GM21825 (cell line): ENCODE measurements around the gene TBC1D4.
"Not testable (repeated sequence)": the region's sequence is repeated elsewhere in the genome, so short reads cannot be mapped to it uniquely, and the experiment has no call there.

Experiments used
- ATAC-seq: cut with Tn5 transposase; IDR thresholded peaks from one replicate; pipeline ENCODE4 v1.9.1; 2021; ENCODE audit warnings: mild to moderate bottlenecking, moderate library complexity; ENCODE audit not compliant: unreplicated experiment

TBC1D4 gene

GRCh38 chr13:75299246-75299645 is 182.7 kb downstream of the TBC1D4 start:
- ATAC-seq: no peak

GRCh38 chr13:75296641-75297040 is 185.3 kb downstream of the TBC1D4 start:
- ATAC-seq: no peak

- no peak for ATAC-seq
These were observed 186.8 kb downstream of the TBC1D4 start for GRCh38 chr13:75295201-75295600.

- peak; percentile 52 for ATAC-seq
These were observed 187.9 kb downstream of the TBC1D4 start for GRCh38 chr13:75294110-75294509.

GRCh38 chr13:75285310-75285709 is 196.7 kb downstream of the TBC1D4 start:
- peak; percentile 51 for ATAC-seq

- ATAC-seq: no peak
These were observed 202.1 kb downstream of the TBC1D4 start for GRCh38 chr13:75279834-75280369.

GRCh38 chr13:75273695-75274094 is 208.3 kb downstream of the TBC1D4 start:
- ATAC-seq: not testable (repeated sequence)

GRCh38 chr13:75271846-75272245 is 210.1 kb downstream of the TBC1D4 start:
- no peak for ATAC-seq

- ATAC-seq: not testable (repeated sequence)
These were observed 213.5 kb downstream of the TBC1D4 start for GRCh38 chr13:75268481-75268880.

GRCh38 chr13:75264611-75265010 is 217.4 kb downstream of the TBC1D4 start:
- no peak for ATAC-seq

- ATAC-seq: no peak
These were observed 218.1 kb downstream of the TBC1D4 start for GRCh38 chr13:75263741-75264407.

- ATAC-seq: no peak
These were observed 223.7 kb downstream of the TBC1D4 start for GRCh38 chr13:75258159-75258782.

- no peak for ATAC-seq
These were observed 225.0 kb downstream of the TBC1D4 start for GRCh38 chr13:75256922-75257321.

GRCh38 chr13:75255653-75256052 is 226.3 kb downstream of the TBC1D4 start:
- no peak for ATAC-seq

- ATAC-seq: no peak
These were observed 226.8 kb downstream of the TBC1D4 start for GRCh38 chr13:75255147-75255546.

GRCh38 chr13:75251188-75251587 is 230.8 kb downstream of the TBC1D4 start:
- ATAC-seq: no peak

- ATAC-seq: no peak
These were observed 231.3 kb downstream of the TBC1D4 start for GRCh38 chr13:75250526-75251178.

GRCh38 chr13:75245578-75245977 is 236.4 kb downstream of the TBC1D4 start:
- ATAC-seq: not testable (repeated sequence)

GRCh38 chr13:75240240-75240639 is 241.7 kb downstream of the TBC1D4 start:
- not testable (repeated sequence) for ATAC-seq

GRCh38 chr13:75236774-75237173 is 245.2 kb downstream of the TBC1D4 start:
- ATAC-seq: no peak
